Ishikawa (cell line): ENCODE measurements around the gene EPYC.

Experiments used
- CEBPB ChIP-seq: IDR thresholded peaks from 2 replicates; pipeline ENCODE4 v1.6.1; 2012
- CREB1 ChIP-seq: IDR thresholded peaks from 2 replicates; pipeline ENCODE4 v1.6.1; 2012; ENCODE audit warnings: low read depth
- EGR1 ChIP-seq: IDR thresholded peaks from 2 replicates; pipeline ENCODE4 v1.6.1; 2012
- EP300 ChIP-seq: IDR thresholded peaks from 2 replicates; pipeline ENCODE4 v1.6.1; 2012; ENCODE audit warnings: borderline replicate concordance
- FOXM1 ChIP-seq: IDR thresholded peaks from 2 replicates; pipeline ENCODE4 v1.6.1; 2012; ENCODE audit warnings: low read depth, borderline replicate concordance
- MAX ChIP-seq: IDR thresholded peaks from 2 replicates; pipeline ENCODE4 v1.6.1; 2012
- NFIC ChIP-seq: IDR thresholded peaks from 2 replicates; pipeline ENCODE4 v1.6.1; 2012
- RAD21 ChIP-seq: IDR thresholded peaks from 2 replicates; pipeline ENCODE4 v1.6.1; 2012; ENCODE audit warnings: low read depth
- REST ChIP-seq: IDR thresholded peaks from 2 replicates; pipeline ENCODE4 v1.6.1; 2012; ENCODE audit warnings: low read depth, mild to moderate bottlenecking
- TAF1 ChIP-seq: IDR thresholded peaks from 2 replicates; pipeline ENCODE4 v1.6.1; 2012; ENCODE audit warnings: low read depth, mild to moderate bottlenecking
- TCF12 ChIP-seq: IDR thresholded peaks from 2 replicates; pipeline ENCODE4 v1.6.1; 2012; ENCODE audit warnings: low read depth
- TEAD4 ChIP-seq: IDR thresholded peaks from 2 replicates; pipeline ENCODE4 v1.6.1; 2012
- USF1 ChIP-seq: IDR thresholded peaks from 2 replicates; pipeline ENCODE4 v1.6.1; 2012
- YY1 ChIP-seq: IDR thresholded peaks from 2 replicates; pipeline ENCODE4 v1.6.1; 2012; ENCODE audit warnings: low read depth
- ZBTB7A ChIP-seq: IDR thresholded peaks from 2 replicates; pipeline ENCODE4 v1.6.1; 2012; ENCODE audit warnings: low read depth

The EPYC gene

DNA sequence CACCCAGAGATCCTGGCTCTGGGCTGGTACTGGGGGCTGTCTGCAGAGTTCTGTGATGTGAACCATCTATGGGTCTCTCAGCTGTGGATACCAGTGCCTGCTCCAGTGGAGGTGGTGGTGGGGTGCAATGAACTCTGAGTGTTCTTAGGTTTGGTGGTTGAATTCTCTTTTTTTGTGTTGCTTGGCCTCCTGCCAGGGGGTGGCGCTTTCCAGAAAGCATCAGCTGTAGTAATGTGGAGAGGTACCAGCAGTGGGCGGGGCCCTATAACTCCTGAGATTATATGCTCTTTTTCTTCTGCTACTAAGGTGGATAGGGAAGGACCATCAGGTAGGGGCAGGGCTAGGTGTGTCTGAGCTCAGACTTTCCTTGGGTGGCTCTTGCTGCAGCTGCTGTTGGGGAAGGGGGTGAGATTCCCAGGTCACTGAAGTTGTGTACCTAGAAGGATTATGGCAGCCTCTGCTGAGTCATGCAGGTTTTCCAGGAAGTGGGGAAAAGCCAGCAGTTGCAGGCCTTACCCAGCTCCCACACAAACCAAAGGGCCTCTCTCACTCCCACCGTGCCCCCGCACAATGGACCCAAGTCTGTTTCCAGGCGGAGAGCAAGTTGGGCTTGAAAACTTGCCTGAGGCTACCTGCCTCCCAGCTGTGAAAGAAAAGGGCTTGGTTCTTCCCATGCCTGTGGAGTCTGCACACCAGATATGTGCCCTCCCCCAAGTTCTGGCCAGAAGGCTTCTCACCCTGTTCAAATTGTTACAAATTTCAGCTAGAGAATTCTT, 68.4 kb downstream of the EPYC start:
- TF ChIP-seq CREB1 (no peak), REST (no peak)

DNA sequence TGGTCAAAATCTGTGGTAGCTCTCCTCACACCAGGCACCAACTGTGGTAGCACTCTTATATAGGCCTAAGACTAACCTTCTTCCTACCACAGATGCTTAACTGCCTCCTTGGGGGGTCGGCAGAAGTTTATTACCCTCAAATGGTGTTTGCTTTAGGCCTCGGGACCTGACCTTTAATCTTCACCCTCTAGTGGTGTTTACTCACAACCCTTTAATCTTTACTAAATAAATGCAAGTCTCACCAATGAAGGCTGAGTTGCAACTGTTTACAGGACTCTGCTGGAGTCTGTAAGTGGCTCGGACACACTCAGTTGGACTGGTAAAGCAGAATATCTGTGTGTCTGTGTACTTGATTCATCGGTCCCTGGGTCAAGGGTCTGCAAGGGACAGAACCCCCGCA, 79.2 kb downstream of the EPYC start:
- TF ChIP-seq TAF1 (no peak), MAX (no peak), EGR1 (no peak), CREB1 (no peak), CEBPB (no peak), REST (no peak), RAD21 (no peak), EP300 (no peak), YY1 (no peak), FOXM1 (no peak), TCF12 (no peak), TEAD4 (no peak), ZBTB7A (no peak), NFIC (no peak), USF1 (no peak)

GRCh38 chr12:90924406-90924805, 80.4 kb downstream of the EPYC start:
- TF ChIP-seq TAF1 = no peak
- no peak for TF ChIP-seq CEBPB
- TF ChIP-seq USF1 = no peak
- no peak for TF ChIP-seq EP300
- TF ChIP-seq RAD21 = no peak
- no peak for TF ChIP-seq MAX
- no peak for TF ChIP-seq YY1
- TF ChIP-seq REST = no peak
- TF ChIP-seq NFIC = no peak
- TF ChIP-seq FOXM1 = no peak

DNA sequence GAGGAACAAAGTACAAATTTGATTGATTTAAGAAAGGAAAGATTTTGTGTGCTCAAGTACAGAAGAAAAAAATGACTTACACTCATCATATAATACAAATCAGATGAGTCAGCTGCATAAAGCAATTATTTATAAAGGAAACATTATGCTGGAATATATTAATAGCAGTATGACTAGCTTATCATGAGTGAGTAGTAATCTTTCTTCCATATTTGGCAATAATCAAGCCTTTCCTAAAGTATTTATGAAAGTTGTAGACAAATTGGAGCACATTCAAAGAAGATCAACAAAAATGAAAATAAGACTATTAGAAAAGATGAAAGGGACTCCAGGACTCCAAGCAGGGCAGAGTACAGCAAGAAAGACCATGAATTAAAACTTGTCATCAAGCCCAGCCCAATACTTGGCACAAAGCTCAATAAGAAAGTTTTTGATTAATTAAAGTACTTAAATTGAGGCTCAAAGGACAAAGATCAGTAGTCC, 82.6 kb downstream of the EPYC start:
- TF ChIP-seq TEAD4 = no peak
- no peak for TF ChIP-seq TCF12
- no peak for TF ChIP-seq EP300
- TF ChIP-seq MAX = no peak

DNA sequence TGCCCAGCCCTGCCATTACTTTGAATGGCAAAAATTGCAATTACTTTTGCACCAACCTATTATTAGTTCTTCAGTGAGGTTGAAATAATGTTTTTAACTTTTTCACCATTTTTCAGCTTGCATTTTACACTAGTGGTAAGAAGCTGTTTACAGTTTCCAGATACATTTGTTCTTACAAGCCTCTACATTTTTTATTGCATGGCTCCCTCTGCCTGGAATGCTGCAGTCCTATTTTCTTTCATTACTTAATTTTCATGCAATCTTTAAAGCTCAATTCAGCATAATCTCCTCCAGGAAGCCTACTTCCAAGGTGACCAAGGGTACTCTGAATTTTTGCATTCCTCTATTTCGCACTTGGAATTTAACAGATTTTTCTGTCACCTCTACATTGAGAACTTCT, 83.2 kb downstream of the EPYC start:
- no peak for TF ChIP-seq TCF12
- no peak for TF ChIP-seq TEAD4
- TF ChIP-seq REST = no peak
- TF ChIP-seq EP300 = no peak
- no peak for TF ChIP-seq CREB1
- no peak for TF ChIP-seq TAF1
- TF ChIP-seq YY1 = no peak
- TF ChIP-seq RAD21 = no peak
- TF ChIP-seq EGR1 = no peak
- no peak for TF ChIP-seq USF1
- TF ChIP-seq FOXM1 = no peak
- TF ChIP-seq ZBTB7A = no peak
